H9 (cell line): ENCODE results near the gene CRACR2A. TPM values are rescaled to one million over a fixed set of nuclear protein-coding genes. Genes with fewer than 3 reads are reported as not detected.

Source experiments
- DNase-seq: peaks from one replicate; pipeline ENCODE4 v3.0.0-alpha.2; 2017
- H2AFZ ChIP-seq: one replicate; pipeline ENCODE4 v1.6.1; 2013; ENCODE audit warnings: mild to moderate bottlenecking, low read length, control low read depth, moderate library complexity
- H2AK5ac ChIP-seq: 2 replicates; pipeline ENCODE4 v1.6.1; 2013; ENCODE audit warnings: low read length, control low read depth, mixed read lengths; ENCODE audit not compliant: insufficient read length
- H2BK120ac ChIP-seq: one replicate; pipeline ENCODE4 v1.6.1; 2013; ENCODE audit warnings: low read depth, mild to moderate bottlenecking, low read length, control low read depth, inconsistent platforms; ENCODE audit not compliant: poor library complexity, severe bottlenecking
- H2BK12ac ChIP-seq: 2 replicates; pipeline ENCODE4 v1.6.1; 2013; ENCODE audit warnings: low read length, control low read depth, mixed read lengths, low read depth; ENCODE audit not compliant: insufficient read length
- H2BK15ac ChIP-seq: 2 replicates; pipeline ENCODE4 v1.6.1; 2013; ENCODE audit warnings: low read depth, low read length, control low read depth
- H2BK20ac ChIP-seq: one replicate; pipeline ENCODE4 v1.6.1; 2013; ENCODE audit warnings: low read depth, mild to moderate bottlenecking, low read length, control low read depth, inconsistent platforms; ENCODE audit not compliant: poor library complexity, severe bottlenecking
- H2BK5ac ChIP-seq: 2 replicates; pipeline ENCODE4 v1.6.1; 2013; ENCODE audit warnings: low read length, control low read depth, mixed read lengths; ENCODE audit not compliant: insufficient read length
- H3K14ac ChIP-seq: 2 replicates; pipeline ENCODE4 v1.6.1; 2013; ENCODE audit warnings: low read length, control low read depth; ENCODE audit not compliant: insufficient read depth
- H3K18ac ChIP-seq: 2 replicates; pipeline ENCODE4 v1.6.1; 2013; ENCODE audit warnings: low read depth, mild to moderate bottlenecking, mixed read lengths, low read length, control low read depth; ENCODE audit not compliant: insufficient read length
- H3K23ac ChIP-seq: 2 replicates; pipeline ENCODE4 v1.6.1; 2013; ENCODE audit warnings: low read length, control low read depth, mixed read lengths, low read depth; ENCODE audit not compliant: insufficient read length
- H3K23me2 ChIP-seq: 2 replicates; pipeline ENCODE4 v1.6.1; 2013; ENCODE audit warnings: low read depth, mild to moderate bottlenecking, mixed read lengths, low read length, control low read depth; ENCODE audit not compliant: insufficient read length, poor library complexity, severe bottlenecking
- H3K27ac ChIP-seq: 2 replicates; pipeline ENCODE4 v1.5.1; 2013; ENCODE audit warnings: low read length, control low read depth, mixed read lengths, low read depth; ENCODE audit not compliant: insufficient read length
- H3K27me3 ChIP-seq: 2 replicates; pipeline ENCODE4 v1.6.1; 2013; ENCODE audit warnings: low read length, control low read depth, inconsistent platforms; ENCODE audit not compliant: insufficient read depth
- H3K4ac ChIP-seq: 2 replicates; pipeline ENCODE4 v1.6.1; 2013; ENCODE audit warnings: low read depth, mild to moderate bottlenecking, control low read depth, inconsistent platforms, low read length, moderate library complexity
- H3K4me1 ChIP-seq: 2 replicates; pipeline ENCODE4 v1.6.1; 2013; ENCODE audit warnings: low read length, control low read depth, inconsistent platforms; ENCODE audit not compliant: insufficient read depth
- H3K4me2 ChIP-seq: 2 replicates; pipeline ENCODE4 v1.6.1; 2013; ENCODE audit warnings: low read length, control low read depth, mixed read lengths; ENCODE audit not compliant: insufficient read length, insufficient read depth
- H3K56ac ChIP-seq: 2 replicates; pipeline ENCODE4 v1.6.1; 2013; ENCODE audit warnings: low read depth, mild to moderate bottlenecking, mixed read lengths, low read length, control low read depth; ENCODE audit not compliant: insufficient read length
- H3K79me1 ChIP-seq: 2 replicates; pipeline ENCODE4 v1.6.1; 2013; ENCODE audit warnings: low read depth, mild to moderate bottlenecking, moderate library complexity, low read length, control low read depth, inconsistent platforms; ENCODE audit not compliant: insufficient read depth, poor library complexity, severe bottlenecking
- H3K79me2 ChIP-seq: 2 replicates; pipeline ENCODE4 v1.6.1; 2013; ENCODE audit warnings: low read length, control low read depth, inconsistent platforms; ENCODE audit not compliant: insufficient read depth
- H3K9ac ChIP-seq: 2 replicates; pipeline ENCODE4 v1.6.1; 2013; ENCODE audit warnings: low read length, control low read depth, mixed read lengths; ENCODE audit not compliant: insufficient read length; ENCODE audit errors: extremely low read depth
- H3K9me3 ChIP-seq: one replicate; pipeline ENCODE4 v1.6.1; 2013; ENCODE audit warnings: low read depth, low read length, inconsistent platforms; ENCODE audit not compliant: control insufficient read depth
- H3T11ph ChIP-seq: one replicate; pipeline ENCODE4 v1.6.1; 2013; ENCODE audit warnings: mild to moderate bottlenecking, low read length, control low read depth, inconsistent platforms
- H4K20me1 ChIP-seq: one replicate; pipeline ENCODE4 v1.6.1; 2013; ENCODE audit not compliant: control insufficient read depth, insufficient read length, insufficient read depth
- H4K5ac ChIP-seq: 2 replicates; pipeline ENCODE4 v1.6.1; 2013; ENCODE audit warnings: low read depth, mild to moderate bottlenecking, mixed read lengths, low read length, control low read depth; ENCODE audit not compliant: insufficient read length
- H4K8ac ChIP-seq: replicated peaks from 2 replicates; pipeline ENCODE4 v1.6.1; 2013; ENCODE audit warnings: low read length, control low read depth, mixed read lengths, low read depth; ENCODE audit not compliant: insufficient read length
- H4K91ac ChIP-seq: 2 replicates; pipeline ENCODE4 v1.6.1; 2013; ENCODE audit warnings: low read depth, mild to moderate bottlenecking, moderate library complexity, mixed read lengths, low read length, control low read depth; ENCODE audit not compliant: insufficient read length
- H3K27ac Mint-ChIP-seq, 3 experiments: 2 replicates in 2 of 3; 3 replicates in 1 of 3; pipeline ENCODE4 v1.8.0; 2020 to 2021; ENCODE audit warnings: mixed read lengths in 3 of 3, mild to moderate bottlenecking in 1 of 3, moderate library complexity in 1 of 3
- H3K27me3 Mint-ChIP-seq: 2 replicates; pipeline ENCODE4 v1.8.0; 2021; ENCODE audit warnings: low read depth, mild to moderate bottlenecking, moderate library complexity, mixed read lengths
- H3K36me3 Mint-ChIP-seq, 3 experiments: 2 replicates in 2 of 3; 3 replicates in 1 of 3; pipeline ENCODE4 v1.8.0; 2020 to 2021; ENCODE audit warnings: low read depth in 3 of 3, mixed read lengths in 3 of 3; ENCODE audit not compliant: insufficient read depth in 1 of 3
- H3K4me1 Mint-ChIP-seq, 2 experiments: 2 replicates each; pipeline ENCODE4 v1.8.0; 2020; ENCODE audit warnings: mixed read lengths in 2 of 2
- H3K4me3 Mint-ChIP-seq, 2 experiments: 2 replicates in 1 of 2; 3 replicates in 1 of 2; pipeline ENCODE4 v1.8.0; 2020 to 2021; ENCODE audit warnings: mild to moderate bottlenecking in 2 of 2, mixed read lengths in 2 of 2, moderate library complexity in 1 of 2
- H3K9me3 Mint-ChIP-seq, 2 experiments: 2 replicates in 1 of 2; 3 replicates in 1 of 2; pipeline ENCODE4 v1.8.0; 2020; ENCODE audit warnings: mild to moderate bottlenecking in 2 of 2, mixed read lengths in 2 of 2, moderate library complexity in 1 of 2
- WGBS: extraction: QIAGEN DNeasy Blood & Tissue Kit; methylation state at CpG from one replicate; pipeline ENCODE4 v1.1.7; 2013; ENCODE audit warnings: missing lambda C conversion rate, low lambda C conversion rate, mixed read lengths; ENCODE audit not compliant: insufficient read length; ENCODE audit errors: extremely low coverage; 5-methylcytosine and 5-hydroxymethylcytosine counted together
- total RNA-seq: library from RNA; stranded (reverse); gene quantifications from 2 replicates; pipeline ENCODE4 v1.2.1, GENCODE V29; 2021
- TF ChIP-seq, protein P1 (sequence below): fragments of 200-600 bp; sonication (generic); conservative IDR thresholded peaks from 3 replicates; pipeline ENCODE4 v1.8.0; 2021; ENCODE audit warnings: antibody characterized with exemption, mild to moderate bottlenecking

CRACR2A gene
- total RNA-seq, 1 experiment from 2014 or later, result 2.0 TPM

- Mint-ChIP-seq H3K4me1 (peaks cover 6 to 22% of the 10 kb centered on the region in 2 experiments), H3K9me3 (no peaks in the 10 kb centered on the region; a peak in 1 of 5 replicates), H3K27ac (no peak overlapping the region), H3K36me3 (no peaks in the 10 kb centered on the region), H3K27me3 (peaks cover 4% of the 10 kb centered on the region), H3K4me3 (no peak overlapping the region; a peak in 1 of 5 replicates)
- no peak overlapping the region for H2BK20ac ChIP-seq
- no peak for DNase-seq
- H3K18ac ChIP-seq, result no peak overlapping the region
- H3K23me2 ChIP-seq, result no peaks in the 10 kb centered on the region
- H3K79me1 ChIP-seq, result no peaks in the 10 kb centered on the region
- H4K20me1 ChIP-seq, result no peaks in the 10 kb centered on the region
- no peak overlapping the region for H3K4ac ChIP-seq
- H3K14ac ChIP-seq, result no peak overlapping the region
- no peaks in the 10 kb centered on the region for H3K79me2 ChIP-seq
- H3K23ac ChIP-seq, result no peak overlapping the region
- H4K8ac ChIP-seq, result no peak overlapping the region
- no CpG with 5 or more reads among the region's 5 CpGs for WGBS
- no peak overlapping the region for H2BK15ac ChIP-seq
- H3K4me2 ChIP-seq, result no peak overlapping the region
- no peak overlapping the region for H2AK5ac ChIP-seq
- no peak overlapping the region for H4K5ac ChIP-seq
- no peak overlapping the region for H2AFZ ChIP-seq
- H4K91ac ChIP-seq, result no peak overlapping the region
- H3K56ac ChIP-seq, result no peak overlapping the region
- no peaks in the 10 kb centered on the region for H3K9me3 ChIP-seq
- H2BK5ac ChIP-seq, result no peak overlapping the region
- H3K27me3 ChIP-seq, result no peaks in the 10 kb centered on the region
- TF ChIP-seq, protein P1, sequence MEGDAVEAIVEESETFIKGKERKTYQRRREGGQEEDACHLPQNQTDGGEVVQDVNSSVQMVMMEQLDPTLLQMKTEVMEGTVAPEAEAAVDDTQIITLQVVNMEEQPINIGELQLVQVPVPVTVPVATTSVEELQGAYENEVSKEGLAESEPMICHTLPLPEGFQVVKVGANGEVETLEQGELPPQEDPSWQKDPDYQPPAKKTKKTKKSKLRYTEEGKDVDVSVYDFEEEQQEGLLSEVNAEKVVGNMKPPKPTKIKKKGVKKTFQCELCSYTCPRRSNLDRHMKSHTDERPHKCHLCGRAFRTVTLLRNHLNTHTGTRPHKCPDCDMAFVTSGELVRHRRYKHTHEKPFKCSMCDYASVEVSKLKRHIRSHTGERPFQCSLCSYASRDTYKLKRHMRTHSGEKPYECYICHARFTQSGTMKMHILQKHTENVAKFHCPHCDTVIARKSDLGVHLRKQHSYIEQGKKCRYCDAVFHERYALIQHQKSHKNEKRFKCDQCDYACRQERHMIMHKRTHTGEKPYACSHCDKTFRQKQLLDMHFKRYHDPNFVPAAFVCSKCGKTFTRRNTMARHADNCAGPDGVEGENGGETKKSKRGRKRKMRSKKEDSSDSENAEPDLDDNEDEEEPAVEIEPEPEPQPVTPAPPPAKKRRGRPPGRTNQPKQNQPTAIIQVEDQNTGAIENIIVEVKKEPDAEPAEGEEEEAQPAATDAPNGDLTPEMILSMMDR, result no peak
- H3K4me1 ChIP-seq, result no peaks in the 10 kb centered on the region
- no peak overlapping the region for H2BK12ac ChIP-seq
- H3K9ac ChIP-seq, result no peak overlapping the region
- no peak overlapping the region for H2BK120ac ChIP-seq
- H3K27ac ChIP-seq, result no peak overlapping the region
- no peak overlapping the region for H3T11ph ChIP-seq
These were observed 116.6 kb downstream of the CRACR2A start for GRCh38 chr12:3636328-3636727.
